CD4-positive, alpha-beta T cell treated with Interleukin-17A for 1 hour (primary cell): ENCODE results near the gene TNPO1.
"Not testable (repeated sequence)": the region's sequence is repeated elsewhere in the genome, so short reads cannot be mapped to it uniquely, and the experiment has no call there.

ENCODE experiments used
- DNase-seq: peaks from one replicate; pipeline ENCODE4 v3.0.0-alpha.2; 2020

Gene TNPO1

DNA sequence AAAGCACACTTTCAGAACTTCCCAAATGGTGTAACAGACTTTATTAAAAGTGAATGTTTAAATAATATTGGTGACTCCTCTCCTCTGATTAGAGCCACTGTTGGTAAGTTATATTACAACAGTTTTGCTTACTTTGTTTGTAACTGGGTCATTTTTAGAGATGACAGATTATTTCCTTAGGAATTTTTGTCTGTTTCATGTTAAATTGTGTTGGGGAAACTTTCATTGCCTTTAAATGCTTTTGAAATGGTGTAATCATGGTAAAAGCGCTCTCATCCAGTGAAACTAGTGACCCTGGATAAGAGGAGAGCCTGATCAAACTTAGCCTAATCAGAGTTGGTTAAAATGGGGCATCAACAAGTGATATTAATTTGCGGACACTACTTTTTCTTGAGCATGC, 39.4 kb downstream of the TNPO1 start:
- no peak for DNase-seq

DNA sequence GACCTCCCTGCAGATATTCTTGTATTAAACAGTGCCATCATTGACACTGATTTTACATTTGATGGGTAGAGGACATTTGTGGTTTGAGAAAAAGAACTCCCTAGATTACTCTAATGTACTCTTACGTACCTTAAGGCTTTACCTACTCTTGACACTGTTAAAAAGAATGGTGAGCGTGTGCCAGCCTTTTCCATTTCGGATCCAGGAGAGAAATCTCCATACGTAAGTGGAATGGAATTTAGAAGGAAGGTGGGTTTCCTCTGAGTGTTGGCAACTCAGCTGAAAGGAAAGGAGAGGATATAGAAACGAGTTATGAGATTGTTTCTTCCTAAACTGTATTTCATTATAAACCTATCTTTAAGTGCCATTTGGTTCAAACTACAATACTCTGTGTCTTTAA, 40.9 kb downstream of the TNPO1 start:
- DNase-seq: no peak

DNA sequence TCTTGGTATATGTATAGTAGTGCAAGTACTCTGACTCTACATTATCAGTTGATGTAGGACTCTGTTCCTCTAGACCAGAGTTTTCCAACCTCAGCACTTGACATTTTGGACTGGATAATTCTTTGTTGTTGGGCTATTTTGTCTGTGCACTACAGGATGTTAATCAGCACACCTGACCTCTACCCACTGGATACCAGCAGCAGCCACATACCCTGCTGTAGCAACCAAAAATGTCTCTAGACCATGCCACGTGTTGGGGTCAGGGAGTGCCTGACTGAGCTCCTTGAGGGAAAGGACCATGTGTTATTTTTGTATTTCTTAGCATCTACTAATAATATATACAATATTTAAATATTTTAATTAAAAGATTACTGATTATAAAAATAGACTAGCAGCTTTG, 42.7 kb downstream of the TNPO1 start:
- no peak for DNase-seq

DNA sequence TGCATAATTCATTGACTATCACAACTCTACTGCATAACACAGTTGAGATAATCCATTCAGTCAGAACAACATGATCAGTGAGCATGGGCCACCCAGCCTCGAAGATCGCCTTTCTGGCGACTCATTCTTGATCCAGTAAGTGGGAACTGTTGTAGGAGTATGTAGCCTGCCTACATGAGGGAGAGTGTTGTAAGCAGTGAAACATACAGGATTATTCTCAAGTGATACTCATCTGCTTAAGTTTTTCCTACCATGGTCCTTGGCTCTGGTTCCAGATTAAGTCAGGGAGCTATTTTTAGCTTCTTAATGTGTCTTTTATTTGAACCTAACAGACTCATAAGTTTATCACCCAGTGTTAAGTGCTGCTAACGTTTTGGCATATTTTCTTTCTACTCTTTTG, 44.0 kb downstream of the TNPO1 start:
- no peak for DNase-seq

DNA sequence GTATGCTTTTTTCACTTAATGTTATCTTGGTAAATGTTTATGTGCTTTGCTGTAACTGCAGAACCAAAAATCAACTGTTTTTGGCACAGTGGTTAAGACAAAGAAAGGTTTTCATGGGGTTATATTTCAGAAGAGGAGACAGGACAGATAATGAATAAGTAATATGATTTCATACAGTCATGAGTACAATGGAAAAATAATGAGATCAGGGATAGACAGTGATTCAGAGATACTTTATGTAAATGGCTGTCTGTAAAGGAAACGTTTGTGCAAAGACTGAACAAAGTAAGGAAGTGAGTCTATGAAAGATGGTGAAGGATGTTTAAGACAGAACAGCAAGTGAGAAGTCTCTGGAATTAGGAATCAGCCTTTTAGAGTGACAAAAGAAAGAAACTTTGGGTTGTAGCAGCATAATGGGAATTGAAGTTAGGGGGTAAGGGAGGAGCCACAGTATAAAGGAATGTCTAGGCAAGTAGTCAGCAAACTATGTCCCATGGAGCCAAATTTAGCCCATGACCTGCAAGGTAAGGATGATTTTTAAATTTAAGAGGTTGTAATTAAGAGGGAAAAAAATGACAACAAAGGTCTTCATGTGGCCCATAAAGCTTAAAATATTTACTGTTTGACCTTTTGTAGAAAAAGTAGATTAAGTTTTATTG, 55.0 kb downstream of the TNPO1 start:
- DNase-seq: no peak

DNA sequence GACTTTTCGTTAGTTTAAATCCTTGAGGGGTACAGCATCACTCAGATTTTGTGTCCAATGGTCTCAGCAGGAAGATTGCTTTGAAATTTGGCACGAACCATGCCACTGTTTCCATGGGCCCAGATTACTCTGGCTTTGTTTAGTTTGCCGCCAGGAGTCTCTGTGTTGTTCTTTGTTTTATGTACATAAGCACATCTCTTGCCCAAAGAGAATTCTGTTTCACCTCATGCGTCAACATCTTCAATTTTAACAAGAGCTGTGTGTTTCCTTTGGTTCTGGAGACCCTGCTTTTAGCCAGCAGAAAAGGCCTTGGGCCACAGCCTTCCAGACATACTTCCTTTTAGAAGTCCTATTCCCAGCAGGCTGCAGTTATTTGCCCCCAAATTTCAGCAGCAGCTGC, 62.4 kb downstream of the TNPO1 start:
- no peak for DNase-seq

DNA sequence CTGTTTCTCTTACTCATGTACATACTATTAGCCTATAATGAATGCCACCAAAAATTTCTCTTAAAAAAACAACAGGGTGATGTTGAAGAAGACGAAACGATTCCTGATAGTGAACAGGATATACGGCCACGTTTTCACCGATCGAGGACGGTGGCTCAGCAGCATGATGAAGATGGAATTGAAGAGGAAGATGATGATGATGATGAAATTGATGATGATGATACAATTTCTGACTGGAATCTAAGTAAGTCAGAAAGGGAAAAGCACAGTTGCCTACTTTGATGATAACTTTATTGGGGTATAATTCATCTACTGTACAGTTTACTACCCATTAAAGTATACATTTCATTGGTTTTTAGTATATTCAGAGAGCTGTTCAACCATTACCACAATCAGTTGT, 66.5 kb downstream of the TNPO1 start:
- no peak for DNase-seq

DNA sequence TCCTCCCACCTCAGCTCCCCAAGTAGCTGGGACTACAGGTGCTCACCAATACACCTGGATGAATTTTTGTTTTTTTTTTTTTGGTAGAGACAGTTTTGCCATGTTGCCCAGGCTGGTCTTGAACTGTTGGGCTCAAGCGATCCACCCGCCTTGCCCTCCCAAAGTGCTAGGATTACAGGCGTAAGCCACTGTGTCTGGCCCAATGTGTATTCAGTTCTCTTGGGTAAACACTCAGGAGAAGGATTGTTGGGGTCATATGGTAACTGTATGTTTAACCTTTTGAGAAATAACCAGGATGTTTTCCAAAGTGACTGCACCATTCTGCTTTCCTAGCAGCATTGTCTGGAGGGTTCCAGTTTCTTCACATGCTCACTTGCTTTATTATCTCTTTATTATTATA, 67.4 kb downstream of the TNPO1 start:
- no peak for DNase-seq

DNA sequence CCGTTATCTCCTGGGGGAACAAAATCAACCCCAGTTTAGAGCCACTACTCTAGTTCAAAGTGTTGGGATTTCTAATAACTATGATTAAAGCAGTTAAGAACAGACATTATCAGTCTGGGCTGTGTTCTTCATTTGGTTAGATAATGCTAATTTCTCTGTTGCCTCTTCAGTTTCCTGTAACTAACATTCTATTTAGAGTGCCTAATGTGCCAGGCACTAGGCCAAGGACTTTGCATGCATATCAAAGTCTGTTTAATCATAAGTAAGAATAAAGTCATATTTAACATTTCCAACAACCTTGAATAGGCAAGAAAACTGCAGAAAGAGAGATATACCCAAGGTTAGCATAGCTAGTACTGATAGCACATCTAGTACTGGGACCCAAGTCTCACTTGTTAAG, 68.4 kb downstream of the TNPO1 start:
- no peak for DNase-seq

DNA sequence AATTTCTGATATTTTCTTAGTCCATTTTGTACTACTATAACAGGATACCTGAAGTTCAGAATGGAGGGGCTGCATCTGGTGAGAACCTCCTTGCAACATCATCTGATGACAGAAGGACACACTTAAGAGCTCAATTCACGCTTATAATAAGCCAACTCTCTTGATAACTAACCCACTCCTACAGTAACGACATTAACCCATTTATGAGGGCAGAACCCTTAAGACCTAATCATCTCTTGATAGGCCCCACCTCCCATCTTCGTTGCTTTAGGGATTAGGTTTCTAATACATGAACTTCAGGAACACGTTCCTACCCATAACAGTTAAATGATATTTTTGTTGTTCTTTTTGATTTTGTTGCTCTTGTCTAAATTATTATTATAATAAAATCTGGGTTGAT, 69.4 kb downstream of the TNPO1 start:
- DNase-seq: no peak

DNA sequence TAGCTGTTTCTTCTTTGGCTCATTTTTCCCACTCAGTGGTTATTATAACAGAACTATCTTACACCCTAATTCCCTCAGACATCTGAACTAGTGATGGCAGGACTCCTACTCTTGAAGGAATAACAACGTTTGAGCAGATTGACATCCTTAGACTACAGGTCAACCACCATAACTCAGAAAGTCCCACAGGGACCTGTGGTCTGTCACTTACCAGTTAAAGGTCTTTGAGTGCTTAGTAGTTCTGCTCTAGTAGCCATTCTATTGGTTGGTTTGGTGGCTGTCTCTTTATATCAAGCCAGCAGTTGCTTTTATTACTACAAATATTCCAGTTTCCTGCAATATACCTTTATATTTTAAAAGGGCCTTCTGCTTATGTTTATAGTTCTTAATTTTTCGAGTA, 72.1 kb downstream of the TNPO1 start:
- no peak for DNase-seq

DNA sequence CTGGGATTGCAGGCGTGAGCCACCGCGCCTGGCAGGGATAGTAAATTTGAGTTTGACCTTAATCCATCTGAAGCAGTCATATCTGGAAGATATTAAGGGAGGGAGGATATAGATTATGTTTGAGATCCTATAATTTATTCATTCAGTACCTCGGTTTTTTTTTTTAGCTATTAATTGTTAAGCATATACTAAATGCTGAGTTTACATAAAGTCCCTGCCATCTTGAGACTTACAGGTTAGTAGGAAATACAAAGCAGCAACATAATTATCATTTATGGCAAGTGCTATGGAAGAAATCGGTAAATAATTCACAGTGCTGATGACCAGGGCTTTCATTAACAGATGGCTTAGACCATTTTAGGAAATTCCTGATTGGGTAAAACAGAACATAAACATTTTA, 72.9 kb downstream of the TNPO1 start:
- DNase-seq: no peak

DNA sequence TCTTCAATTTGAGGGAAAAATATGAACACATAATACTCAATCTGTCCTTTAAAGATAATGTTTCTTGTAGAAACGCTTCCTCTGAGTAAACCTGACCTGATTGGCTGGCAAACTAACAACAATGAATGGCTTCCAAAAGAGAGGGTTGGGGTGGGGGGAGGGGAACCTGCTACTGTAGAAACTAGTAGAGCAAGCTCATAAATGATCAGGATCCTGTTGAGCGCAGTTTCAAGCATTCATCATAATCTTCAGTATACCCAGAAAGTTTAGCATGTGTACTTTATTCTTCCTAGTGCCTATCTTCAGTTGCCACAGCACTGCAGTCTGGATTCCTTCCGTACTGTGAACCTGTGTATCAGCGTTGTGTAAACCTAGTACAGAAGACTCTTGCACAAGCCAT, 76.4 kb downstream of the TNPO1 start:
- no peak for DNase-seq

DNA sequence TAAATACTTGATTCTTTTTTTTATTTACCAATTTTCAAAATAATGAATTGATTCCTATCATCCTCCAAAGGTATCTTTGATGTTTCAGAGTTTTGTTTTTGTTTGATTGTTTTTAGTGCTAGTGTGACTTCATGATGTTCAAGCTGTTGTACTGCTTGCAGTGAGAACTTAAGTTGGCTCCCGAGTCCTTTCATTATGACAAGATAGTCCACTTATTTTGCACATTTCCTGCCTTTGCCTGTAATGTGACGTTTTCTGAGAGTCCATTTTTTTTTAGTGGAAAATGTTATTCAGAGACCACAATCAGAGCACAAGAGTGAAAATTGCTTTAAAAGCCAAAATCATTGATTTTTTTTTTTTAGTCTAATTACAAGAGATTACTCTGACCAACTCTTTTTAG, 79.3 kb downstream of the TNPO1 start:
- DNase-seq: no peak

DNA sequence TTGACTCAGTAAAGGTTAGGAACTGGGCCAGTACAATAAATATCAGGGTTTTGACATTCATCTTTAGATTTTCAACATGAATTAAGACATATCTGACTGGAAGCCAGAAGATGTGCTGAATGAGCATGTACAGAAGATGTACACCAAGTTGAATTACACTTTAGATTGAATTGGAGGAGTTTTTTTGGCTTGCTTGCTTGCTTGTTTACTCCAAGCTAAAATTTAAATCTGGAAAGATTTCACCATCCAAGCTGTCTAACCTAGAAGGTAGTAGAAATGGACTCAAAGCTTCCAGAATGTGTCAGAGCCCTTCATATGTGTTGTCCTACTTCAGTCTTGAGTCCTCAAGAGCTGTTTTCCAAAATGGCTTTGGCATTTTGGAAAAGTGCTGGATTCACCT, 90.3 kb downstream of the TNPO1 start:
- DNase-seq: no peak

DNA sequence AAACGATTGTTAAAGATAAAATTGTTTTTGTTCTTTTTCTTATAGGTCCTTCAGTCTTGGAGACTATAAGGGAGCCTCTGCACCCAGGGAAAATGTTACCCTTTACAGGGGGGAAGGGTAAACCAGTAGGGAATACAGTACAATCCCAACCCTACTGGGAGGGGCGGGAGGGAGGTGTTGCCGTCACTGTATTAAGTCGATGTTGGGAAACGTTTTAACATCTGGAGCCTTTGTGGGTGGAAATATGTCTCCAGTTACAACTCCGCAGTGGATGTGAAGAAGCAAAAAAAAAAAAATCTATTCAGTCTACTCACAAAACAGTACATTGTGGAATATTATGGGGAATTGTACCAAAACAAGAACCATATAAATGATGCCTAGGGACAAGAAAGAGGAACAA, 92.2 kb downstream of the TNPO1 start:
- no peak for DNase-seq

DNA sequence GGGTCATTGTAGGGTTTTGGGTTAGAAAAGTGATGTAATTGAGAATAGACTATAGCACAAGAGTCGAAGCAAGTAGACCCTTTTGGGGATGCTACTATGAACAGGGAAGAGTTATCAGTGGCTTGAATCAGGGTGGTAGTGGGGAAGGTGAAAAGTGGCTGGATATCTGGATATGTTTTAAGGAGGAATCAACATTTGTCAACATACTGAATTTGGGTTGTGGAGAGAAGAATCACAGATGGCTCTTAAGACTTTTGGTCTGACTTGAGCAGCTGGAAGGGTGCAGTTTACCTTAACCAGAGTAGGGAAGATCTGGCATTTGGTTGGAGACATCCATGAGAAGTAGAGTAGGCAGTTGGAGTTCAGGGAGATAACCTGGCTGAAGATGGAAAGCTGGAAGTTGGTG, 100.9 kb downstream of the TNPO1 start:
- DNase-seq: no peak

DNA sequence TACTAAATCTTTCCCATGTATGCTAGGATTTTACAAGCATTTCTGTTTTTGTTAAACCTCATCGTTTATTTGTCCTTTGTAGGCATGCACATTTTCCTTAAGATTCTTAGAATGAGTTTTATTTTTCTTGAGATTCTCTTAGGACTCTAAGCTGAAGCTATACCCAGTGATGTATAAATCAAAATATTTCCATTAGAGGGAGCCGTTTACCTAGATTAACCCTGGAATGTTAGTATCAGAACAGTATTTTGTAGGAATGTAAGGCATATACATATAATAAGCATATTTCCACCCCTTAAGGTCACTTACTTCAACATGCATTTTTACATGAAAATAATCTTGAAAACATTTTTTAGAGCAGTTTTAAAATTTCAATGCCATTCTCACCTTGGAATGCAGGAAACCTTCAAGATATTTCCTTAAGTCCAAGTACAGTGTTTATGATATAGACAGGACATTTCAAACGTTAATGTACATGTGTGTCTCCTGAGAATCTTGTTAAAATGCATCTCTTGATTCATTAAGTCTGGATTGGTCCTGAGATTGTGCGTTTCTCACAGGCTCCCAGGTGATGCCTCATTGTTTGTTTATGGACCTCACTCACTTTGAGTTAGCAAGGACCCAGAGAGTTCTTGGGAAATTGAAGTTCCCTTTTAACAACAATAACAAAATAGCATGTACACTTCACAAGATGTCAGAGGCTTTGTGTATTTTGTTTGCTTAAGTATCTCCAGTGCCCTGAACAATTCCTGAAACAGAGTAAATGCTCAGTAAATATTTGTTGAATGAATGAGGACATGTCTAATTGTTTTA, 104.4 kb downstream of the TNPO1 start:
- DNase-seq: peak; percentile 10

DNA sequence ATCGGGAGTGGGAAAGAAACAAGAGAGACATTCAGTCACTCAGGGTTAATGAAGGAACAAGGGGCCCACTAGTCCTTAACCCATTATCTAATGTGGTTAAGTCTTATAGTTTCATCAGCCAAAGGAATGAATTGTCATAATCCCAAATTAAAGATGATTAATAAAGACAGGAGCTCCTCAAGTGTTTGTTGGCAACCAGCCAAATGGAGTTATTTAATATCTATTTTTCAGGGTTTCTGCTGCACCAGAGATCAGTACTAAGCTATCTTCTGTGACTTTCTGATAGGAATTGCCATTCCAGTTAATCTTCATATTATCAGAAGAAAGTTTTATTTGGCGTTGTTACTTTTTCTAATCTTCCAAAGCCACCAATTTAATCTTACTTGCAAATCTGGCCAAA, 105.4 kb downstream of the TNPO1 start:
- DNase-seq: no peak

DNA sequence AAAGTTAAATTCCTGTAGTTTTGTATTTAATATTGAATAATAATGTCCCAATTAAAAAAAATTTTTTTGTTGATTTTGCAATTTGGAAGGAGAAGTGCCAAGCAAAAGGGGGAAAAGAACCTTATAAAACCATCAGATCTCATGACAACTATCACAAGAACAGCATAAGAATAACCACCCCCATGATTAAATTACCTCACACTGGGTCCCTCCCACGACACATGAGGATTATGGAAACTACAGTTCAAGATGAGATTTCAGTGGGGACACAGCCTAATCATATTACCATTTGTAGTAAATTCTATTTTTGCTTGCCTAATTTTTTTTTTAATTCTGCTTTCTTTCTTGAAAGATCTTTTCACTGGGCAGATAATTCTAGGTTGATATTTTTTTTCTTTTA, 106.0 kb downstream of the TNPO1 start:
- DNase-seq: no peak

DNA sequence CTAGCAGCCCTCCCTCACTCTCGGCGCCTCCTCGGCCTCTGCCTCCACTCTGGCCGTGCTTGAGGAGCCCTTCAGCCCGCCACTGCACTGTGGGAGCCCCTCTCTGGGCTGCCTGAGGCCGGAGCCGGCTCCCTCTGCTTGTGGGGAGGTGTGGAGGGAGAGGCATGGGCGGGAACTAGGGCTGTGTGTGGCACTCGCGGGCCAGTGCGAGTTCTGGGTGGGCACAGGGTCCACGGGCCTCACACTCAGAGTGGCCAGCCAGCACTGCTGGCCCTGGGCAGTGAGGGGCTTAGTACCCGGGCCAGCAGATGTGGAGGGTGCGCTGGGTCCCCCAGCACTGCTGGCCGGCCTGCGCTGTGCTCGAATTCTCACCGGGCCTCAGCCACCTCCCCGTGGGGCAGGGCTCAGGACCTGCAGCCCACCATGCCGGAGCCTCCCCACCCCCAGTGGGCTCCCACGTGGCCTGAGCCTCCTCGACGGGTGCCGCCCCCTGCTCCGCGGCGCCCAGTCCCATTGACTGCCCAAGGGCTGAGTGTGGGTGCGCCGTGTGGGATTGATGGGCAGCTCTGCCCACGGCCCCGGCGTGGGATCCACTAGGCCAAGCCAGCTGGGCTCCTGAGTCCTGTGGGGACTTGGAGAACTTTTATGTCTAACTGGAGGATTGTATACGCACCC, 109.0 kb downstream of the TNPO1 start:
- DNase-seq: no peak

DNA sequence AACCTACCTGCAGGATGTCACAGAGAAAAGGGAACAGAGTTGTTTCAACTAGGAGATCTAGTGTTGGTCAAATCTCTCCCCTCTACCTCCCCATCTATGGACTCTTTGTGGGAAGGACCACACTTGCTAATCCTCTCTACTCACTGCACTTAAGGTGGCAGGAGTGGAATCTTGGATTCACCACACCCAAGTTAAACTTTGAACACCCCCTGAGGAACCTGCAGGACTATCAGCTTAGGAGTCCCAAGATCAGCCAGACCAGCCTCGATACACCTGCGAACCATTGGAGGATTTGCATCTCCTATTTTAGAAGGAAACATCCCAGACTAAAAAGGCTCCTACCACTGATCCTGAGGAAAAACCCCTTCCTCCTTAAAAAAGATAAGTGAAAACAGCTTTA, 116.2 kb downstream of the TNPO1 start:
- not testable (repeated sequence) for DNase-seq

DNA sequence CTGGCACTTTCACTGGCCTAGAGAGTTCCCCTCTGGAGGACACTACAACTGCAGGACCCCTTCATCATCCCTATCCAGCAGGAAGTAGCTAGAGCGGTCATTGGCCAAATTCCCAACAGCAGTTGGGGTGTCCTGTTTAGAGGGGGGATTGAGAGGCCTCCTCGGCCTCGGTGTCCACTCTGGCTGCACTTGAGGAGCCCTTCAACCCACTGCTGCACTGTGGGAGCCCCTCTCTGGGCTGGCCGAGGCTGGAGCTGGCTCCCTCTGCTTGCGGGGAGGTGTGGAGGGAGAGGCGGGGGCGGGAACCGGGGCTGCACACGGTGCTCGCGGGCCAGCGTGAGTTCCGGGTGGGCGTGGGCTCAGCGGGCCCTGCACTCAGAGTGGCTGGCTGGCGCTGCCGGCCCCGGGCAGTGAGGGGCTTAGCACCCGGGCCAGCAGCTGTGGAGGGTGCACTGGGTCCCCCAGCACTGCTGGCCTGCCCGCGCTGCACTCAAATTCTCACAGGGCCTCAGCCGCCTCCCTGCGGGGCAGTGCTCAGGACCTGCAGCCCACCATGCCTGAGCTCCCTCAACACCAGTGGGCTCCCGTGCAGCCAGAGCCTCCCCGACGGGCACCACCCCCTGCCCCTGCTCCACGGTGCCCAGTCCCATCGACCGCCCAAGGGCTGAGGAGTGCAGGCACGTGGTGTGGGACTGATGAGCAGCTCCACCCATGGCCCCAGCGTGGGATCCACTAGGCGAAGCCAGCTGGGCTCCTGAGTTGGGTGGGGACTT, 118.7 kb downstream of the TNPO1 start:
- DNase-seq: not testable (repeated sequence)

DNA sequence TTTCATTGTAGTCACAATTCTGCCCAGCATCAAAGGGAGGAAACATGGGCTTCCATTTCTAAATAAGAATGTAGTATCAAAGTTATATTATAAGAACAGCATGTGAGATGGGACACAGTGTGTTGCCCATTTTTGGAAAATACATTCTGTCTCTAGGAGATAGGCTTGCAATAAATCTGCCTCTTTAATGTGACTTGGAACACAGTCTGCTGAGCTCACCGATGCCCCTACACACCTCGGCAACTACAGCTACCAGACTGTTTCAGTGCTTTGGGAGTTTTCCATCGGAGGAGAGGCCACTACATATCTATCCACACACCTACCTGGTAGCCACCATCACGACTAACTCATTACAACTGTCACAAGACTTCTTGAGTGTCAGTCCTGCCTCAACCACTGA, 120.4 kb downstream of the TNPO1 start:
- DNase-seq: no peak
